ENCODE measurements around the gene KLHDC7B.

KLHDC7B gene

DNA sequence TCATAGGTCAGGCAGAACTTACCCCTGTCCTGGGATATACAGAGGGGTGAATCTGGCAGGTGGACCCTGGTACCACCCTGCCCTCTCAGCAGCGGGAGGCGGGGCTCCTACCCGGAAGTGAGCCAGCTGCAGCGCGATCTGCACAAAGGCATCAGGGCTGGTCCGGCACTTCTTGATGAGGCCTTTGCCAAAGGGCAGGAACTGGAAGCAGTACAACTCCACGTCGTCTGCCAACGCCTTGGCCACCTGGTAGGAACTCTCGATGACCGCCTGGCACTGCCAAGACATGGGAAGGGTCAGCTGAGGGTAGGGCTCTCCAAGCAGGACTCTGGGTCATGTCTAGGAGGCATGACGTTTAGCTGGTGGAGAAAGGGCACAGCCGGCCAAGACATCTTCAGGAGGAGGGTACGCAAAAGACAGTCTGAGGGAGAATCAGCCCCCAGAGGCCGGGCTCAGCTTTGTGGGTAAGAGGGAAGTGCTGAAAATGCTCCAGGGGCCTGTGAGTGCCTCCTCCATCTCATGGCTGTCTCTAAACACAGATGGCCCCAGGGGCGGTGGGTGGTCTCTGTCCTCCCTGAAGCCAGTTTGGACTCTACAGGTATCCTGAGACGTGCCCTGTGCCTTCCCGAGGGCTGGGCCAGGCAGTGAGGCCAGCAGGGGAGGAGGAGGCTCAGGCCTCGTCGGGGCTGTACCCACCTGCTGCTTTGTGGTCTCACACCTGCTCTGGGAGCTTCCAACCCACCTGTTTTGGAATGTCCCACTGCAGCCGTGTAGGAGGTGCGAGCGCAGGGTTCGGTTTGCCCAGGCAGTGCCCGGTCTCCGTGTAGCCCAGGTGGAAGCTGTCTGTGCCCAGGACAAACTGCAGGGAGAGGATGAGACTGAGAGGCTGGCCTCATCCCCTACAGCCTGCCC lies 25.8 kb downstream of the KLHDC7B start:
- H3K4me2 ChIP-seq (ENCODE audit: low read depth, low read length, poor library complexity, severe bottlenecking) = no peak overlapping the region
- H3K4me3 ChIP-seq (ENCODE audit: low read length, poor library complexity, severe bottlenecking) = no peak overlapping the region
- H4K20me1 ChIP-seq (ENCODE audit: insufficient read depth, low read length, poor library complexity, severe bottlenecking) = no peaks in the 10 kb centered on the region
- H3K4me1 ChIP-seq (ENCODE audit: insufficient read depth, low read length, poor library complexity, severe bottlenecking) = no peaks in the 10 kb centered on the region
- no peaks in the 10 kb centered on the region for H3K79me2 ChIP-seq (ENCODE audit: insufficient read depth, low read length)
- TF ChIP-seq, protein P1, sequence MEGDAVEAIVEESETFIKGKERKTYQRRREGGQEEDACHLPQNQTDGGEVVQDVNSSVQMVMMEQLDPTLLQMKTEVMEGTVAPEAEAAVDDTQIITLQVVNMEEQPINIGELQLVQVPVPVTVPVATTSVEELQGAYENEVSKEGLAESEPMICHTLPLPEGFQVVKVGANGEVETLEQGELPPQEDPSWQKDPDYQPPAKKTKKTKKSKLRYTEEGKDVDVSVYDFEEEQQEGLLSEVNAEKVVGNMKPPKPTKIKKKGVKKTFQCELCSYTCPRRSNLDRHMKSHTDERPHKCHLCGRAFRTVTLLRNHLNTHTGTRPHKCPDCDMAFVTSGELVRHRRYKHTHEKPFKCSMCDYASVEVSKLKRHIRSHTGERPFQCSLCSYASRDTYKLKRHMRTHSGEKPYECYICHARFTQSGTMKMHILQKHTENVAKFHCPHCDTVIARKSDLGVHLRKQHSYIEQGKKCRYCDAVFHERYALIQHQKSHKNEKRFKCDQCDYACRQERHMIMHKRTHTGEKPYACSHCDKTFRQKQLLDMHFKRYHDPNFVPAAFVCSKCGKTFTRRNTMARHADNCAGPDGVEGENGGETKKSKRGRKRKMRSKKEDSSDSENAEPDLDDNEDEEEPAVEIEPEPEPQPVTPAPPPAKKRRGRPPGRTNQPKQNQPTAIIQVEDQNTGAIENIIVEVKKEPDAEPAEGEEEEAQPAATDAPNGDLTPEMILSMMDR (conservative IDR thresholded peaks at IDR 0.05; ENCODE audit: low read length) = no peak
- TF ChIP-seq EZH2phosphoT487 (IDR thresholded peaks at IDR 0.05; ENCODE audit: borderline replicate concordance) = no peak
- H3K9ac ChIP-seq (ENCODE audit: low read depth, low read length, poor library complexity, severe bottlenecking) = no peak overlapping the region
- H3K9me2 ChIP-seq (replicated peaks; ENCODE audit: low read depth, low read length) = no peaks in the 10 kb centered on the region
- H3K36me3 ChIP-seq (ENCODE audit: insufficient read depth, low read length) = peaks cover 8% of the 10 kb centered on the region; the same call in 1 of the 2 replicates
- no peaks in the 10 kb centered on the region for H3K27me3 ChIP-seq (ENCODE audit: insufficient read depth, low read length, poor library complexity, severe bottlenecking)
- no peak overlapping the region for H2AFZ ChIP-seq (ENCODE audit: low read length)
- no peaks in the 10 kb centered on the region for H3K9me3 ChIP-seq (ENCODE audit: insufficient read depth, low read depth, low read length)
- H3F3A ChIP-seq (ENCODE audit: low read depth) = no peaks in the 10 kb centered on the region

DNA sequence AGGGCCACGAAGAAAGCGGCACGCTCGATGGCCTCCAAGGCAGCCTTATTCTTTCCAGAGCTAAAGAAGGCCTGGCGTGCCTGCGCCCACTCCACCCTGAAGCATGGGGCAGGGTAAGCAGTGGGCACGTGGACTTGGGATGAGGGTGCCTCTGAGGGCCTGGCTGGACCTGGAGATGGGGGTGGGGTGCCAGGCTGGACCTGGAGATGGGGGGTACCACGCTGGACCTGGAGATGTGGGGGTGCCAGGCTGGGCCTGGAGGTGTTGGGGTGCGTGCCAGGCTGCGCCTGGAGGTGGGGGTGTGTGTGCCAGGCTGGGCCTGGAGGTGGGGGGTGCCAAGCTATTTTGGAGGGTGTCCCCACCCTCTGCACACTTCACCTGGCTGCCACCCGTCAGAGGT lies 27.3 kb downstream of the KLHDC7B start:
- Histone ChIP-seq H3K4me2 (ENCODE audit: low read depth, low read length, poor library complexity, severe bottlenecking) (no peak overlapping the region), H3K9me3 (ENCODE audit: insufficient read depth, low read depth, low read length) (no peaks in the 10 kb centered on the region), H4K20me1 (ENCODE audit: insufficient read depth, low read length, poor library complexity, severe bottlenecking) (no peaks in the 10 kb centered on the region), H3K9ac (ENCODE audit: low read depth, low read length, poor library complexity, severe bottlenecking) (no peak overlapping the region), H3K9me2 (replicated peaks; ENCODE audit: low read depth, low read length) (no peaks in the 10 kb centered on the region), H3K27me3 (ENCODE audit: insufficient read depth, low read length, poor library complexity, severe bottlenecking) (no peaks in the 10 kb centered on the region), H3K4me3 (ENCODE audit: low read length, poor library complexity, severe bottlenecking) (no peak overlapping the region), H2AFZ (ENCODE audit: low read length) (no peak overlapping the region), H3K4me1 (ENCODE audit: insufficient read depth, low read length, poor library complexity, severe bottlenecking) (no peaks in the 10 kb centered on the region), H3F3A (ENCODE audit: low read depth) (no peaks in the 10 kb centered on the region), H3K79me2 (ENCODE audit: insufficient read depth, low read length) (no peaks in the 10 kb centered on the region), H3K36me3 (ENCODE audit: insufficient read depth, low read length) (peaks cover 8% of the 10 kb centered on the region; the same call in 1 of the 2 replicates)
- no peak for TF ChIP-seq EZH2phosphoT487 (IDR thresholded peaks at IDR 0.05; ENCODE audit: borderline replicate concordance)
- TF ChIP-seq, protein P1 (conservative IDR thresholded peaks at IDR 0.05; ENCODE audit: low read length) = no peak

DNA sequence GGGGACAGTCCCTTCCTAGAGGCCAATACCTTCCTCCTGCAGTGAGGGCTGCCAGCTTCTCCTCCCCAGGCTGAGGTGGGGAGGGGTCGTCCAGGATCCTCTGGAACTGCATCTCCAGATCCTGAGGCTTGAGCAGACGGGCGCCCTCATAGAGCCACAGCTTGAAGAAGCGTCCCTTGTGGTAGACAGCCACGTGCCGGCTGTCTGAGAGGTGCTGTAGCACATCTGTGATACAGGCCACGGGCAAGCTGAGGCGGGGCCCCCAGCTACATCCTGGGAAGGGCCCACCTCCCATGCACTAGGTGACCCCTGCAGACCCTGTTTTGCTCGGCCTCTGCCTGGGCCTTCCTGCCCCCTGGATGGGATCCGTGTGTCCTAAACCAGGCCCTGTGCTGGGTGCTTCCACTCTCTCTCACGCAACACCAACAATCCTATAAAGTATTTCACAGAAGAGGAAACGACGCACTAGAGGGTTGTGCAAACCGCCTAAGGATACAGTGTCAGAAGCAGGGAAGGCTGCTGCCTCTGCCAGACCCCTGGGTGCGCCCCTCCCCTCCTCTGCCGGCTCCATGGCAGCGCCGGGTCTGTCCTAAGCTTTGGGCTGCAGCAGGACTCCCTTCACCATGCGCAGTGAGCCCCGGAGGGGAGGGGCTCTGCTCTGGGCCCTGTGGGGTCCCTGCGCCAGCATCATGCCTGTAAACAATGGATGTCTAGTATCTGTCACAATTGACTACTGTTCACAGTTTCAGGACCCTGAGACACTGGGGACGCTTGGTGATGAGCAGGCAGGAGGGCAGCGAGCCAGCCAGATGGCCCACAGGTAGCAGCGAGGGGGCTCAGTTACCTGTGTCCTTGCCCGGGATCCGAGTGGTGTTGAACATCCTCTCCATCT lies 28.0 kb downstream of the KLHDC7B start:
- Histone ChIP-seq H3K9me3 (ENCODE audit: insufficient read depth, low read depth, low read length) (no peaks in the 10 kb centered on the region), H3K36me3 (ENCODE audit: insufficient read depth, low read length) (peaks cover 8% of the 10 kb centered on the region; the same call in 1 of the 2 replicates), H3K4me1 (ENCODE audit: insufficient read depth, low read length, poor library complexity, severe bottlenecking) (no peaks in the 10 kb centered on the region), H3K9me2 (replicated peaks; ENCODE audit: low read depth, low read length) (no peaks in the 10 kb centered on the region), H3K9ac (ENCODE audit: low read depth, low read length, poor library complexity, severe bottlenecking) (no peak overlapping the region), H3F3A (ENCODE audit: low read depth) (no peaks in the 10 kb centered on the region), H4K20me1 (ENCODE audit: insufficient read depth, low read length, poor library complexity, severe bottlenecking) (no peaks in the 10 kb centered on the region), H3K4me2 (ENCODE audit: low read depth, low read length, poor library complexity, severe bottlenecking) (no peak overlapping the region), H2AFZ (ENCODE audit: low read length) (no peak overlapping the region), H3K79me2 (ENCODE audit: insufficient read depth, low read length) (no peaks in the 10 kb centered on the region), H3K4me3 (ENCODE audit: low read length, poor library complexity, severe bottlenecking) (no peak overlapping the region), H3K27me3 (ENCODE audit: insufficient read depth, low read length, poor library complexity, severe bottlenecking) (no peaks in the 10 kb centered on the region)
- no peak for TF ChIP-seq EZH2phosphoT487 (IDR thresholded peaks at IDR 0.05; ENCODE audit: borderline replicate concordance)
- TF ChIP-seq, protein P1 (conservative IDR thresholded peaks at IDR 0.05; ENCODE audit: low read length) = no peak

Measured in Loucy (cell line).